Middle frontal gyrus (tissue), 1 donor: ENCODE results near the gene SS18L1.

ENCODE experiments used
- DNase-seq: peaks from one replicate; pipeline ENCODE4 v3.0.0-alpha.2; 2015; ENCODE audit warnings: low spot score; ENCODE audit errors: extremely low spot score

Gene SS18L1

DNA sequence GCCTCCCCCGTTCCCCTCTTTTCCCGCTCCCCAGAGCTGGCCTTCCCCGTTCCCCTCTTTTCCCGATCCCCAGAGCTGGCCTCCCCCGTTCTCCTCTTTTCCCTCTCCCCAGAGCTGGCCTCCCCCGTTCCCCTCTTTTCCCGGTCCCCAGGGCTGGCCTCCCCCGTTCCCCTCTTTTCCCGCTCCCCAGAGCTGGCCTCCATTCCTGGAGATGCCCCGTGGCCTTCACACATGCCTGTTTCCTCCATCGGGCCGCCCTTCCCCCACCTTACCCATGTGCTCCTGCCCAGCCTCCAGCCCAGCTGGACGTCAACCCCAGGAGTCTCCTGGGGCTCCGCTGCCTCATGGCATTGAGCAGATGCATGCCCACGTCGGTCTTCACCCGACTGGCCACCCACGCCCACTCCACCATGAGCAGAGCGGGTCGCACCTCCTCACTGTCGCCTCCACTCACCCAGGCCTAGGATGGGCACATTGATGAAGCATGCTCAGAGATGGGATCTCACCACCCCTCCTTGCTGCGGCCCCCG, 8.3 kb downstream of the SS18L1 start:
- DNase-seq: no peak

DNA sequence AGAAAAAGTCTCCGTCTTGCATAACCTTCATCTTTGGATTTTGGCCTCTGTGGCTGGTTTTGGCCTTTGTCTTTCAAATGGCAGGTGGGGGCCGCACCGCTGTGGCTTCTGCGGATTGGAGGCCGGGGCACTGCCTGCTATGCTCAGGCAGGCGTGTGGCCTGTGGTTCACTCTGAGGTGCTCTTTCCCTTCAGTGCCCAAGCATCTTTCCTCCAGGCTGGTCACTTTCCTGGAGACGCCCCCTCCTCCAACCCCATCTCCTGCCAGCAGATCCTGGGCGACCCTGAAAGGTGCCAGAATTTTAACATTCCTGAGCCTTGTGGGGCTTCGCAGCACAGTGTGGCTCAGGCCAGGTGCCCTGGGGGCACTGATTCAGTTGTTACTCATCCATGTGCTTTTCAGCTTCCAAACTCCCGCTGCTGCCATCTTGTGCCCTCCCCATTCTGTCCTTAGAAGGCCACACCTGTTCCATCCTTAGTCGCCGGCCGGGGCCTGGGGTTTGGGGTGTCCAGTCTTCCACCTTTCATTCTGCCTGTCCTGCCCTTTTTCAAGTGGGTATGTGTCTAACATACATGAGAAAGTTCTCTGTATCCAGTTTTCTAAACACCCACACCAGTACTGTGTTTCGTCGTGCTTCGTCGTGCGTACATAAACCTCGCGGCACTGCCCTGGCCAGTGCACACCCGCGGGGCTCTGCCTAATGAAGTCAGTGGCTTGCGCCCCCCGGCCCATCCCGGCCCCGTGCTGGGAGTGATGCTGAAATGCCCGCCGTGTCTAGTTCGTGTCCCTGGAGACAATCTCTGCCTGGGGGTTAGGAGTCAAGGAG, 12.1 kb downstream of the SS18L1 start:
- DNase-seq: no peak

DNA sequence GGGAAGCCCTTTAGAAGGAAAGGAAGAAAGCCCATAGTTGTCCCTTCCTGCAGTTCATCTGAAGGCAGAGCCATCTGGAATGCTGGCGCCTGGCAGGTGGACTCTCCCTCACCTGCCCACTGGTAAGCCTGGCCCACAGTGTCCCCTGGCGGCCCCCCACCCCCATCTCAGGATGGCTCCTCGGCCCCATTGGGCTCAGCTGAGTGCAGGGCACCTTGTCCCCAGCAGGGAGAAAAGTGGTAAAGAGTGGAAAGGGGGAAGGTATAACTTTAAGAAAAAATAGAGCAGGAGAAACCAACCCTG, 12.6 kb downstream of the SS18L1 start:
- DNase-seq: no peak

DNA sequence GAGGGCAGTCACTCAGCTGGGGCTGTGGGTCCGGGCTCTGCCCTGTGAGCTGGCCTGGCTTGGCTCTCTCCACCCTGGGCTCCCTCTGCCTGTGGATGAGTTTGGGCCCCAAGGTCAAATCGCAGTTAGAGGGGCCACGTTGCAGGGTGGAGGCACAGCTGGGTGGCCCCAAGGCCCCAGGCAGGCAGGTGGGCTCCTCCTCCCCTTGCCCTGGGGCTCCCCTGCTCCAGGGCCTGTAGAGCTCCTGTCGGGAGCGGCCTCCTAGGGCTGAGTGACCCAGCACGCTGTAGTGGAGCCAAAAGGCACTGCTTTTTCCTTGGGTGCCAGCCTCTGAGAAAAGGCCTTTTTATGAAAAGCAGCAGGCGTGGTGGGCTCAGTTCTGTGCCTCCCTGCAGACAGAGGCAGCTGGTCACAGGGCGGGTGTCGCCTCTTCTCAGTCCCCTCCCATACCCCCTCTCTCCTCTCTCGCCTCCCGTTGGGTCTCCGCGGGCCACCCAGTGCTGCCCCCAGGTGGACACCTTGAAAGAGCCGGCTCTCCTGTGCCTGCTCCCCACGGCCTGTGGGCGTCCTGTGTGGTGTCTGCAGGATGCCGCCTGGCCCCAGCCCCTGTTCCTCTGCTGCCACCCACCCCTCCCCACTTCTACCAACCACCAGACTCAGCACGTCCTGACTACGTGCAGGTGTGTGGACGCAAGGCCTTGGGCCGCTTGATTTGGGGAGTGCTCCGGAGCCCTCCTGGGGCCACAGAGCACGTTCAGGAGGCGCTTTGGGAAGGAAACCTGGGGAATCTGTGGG, 13.2 kb downstream of the SS18L1 start:
- DNase-seq: no peak

DNA sequence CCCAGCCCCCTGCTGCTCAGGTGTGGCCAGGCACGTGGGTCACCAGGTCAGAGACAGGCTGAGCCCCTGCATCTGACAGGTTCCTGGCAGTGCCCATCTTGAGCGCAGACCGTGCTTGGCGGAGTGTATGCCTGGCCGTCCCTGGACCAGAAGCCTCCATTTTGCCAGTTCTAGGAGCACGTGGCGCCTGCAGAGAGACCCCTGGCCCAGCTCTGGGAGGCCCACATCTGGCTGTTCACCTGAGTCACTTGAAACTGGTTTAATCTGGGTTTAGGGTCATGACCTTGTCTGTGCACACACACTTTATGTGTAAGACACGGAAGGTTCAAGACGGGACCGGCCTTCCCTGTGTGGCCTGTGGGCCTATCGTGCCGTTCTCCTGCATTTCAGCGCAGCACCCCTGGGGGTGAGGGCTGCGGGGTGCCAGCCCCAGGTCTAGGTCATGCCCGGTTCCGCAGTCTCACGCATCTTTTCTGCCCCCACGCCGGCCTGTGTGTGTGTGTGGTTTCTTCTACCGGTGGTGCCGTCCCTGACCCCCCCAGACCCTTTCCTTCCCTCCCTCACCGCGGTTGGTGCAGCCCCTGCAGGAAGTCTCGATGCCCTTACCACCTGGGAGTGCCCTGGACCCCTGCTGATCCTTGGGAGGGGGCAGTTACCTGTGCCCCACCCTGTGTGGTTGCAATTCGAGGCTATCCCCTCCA, 14.0 kb downstream of the SS18L1 start:
- no peak for DNase-seq

DNA sequence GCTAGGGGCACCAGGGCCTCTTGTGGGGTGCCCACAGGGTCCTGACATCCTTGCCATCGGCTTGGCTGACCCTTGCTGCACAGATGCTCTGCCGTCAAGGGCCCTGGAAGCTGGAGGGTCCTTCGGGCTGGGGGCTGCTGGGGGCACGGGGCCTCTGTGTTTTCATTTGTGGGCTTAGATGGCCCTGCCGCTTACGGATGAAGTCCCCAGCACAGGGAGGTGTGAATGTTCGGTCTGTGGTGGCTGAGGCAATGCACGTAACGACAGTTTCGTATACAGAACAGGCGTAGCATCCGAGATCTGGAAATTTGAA, 14.5 kb downstream of the SS18L1 start:
- DNase-seq: no peak

DNA sequence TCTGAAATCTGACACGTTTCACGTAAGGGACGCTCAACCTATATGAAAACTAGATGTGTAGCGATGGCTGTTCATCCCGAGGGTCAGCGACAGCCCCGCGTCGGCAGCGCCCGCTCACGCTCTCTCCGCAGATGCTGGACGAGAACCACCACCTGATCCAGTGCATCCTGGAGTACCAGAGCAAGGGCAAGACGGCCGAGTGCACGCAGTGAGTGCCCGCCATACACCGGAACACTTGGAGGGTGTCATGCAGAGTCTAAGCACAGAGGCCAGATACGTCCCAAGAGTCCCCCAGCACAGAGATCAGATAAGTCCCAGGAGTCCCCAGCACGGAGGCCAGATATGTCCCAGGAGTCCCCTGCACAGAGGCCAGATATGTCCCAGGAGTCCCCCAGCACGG, 15.0 kb downstream of the SS18L1 start:
- no peak for DNase-seq

DNA sequence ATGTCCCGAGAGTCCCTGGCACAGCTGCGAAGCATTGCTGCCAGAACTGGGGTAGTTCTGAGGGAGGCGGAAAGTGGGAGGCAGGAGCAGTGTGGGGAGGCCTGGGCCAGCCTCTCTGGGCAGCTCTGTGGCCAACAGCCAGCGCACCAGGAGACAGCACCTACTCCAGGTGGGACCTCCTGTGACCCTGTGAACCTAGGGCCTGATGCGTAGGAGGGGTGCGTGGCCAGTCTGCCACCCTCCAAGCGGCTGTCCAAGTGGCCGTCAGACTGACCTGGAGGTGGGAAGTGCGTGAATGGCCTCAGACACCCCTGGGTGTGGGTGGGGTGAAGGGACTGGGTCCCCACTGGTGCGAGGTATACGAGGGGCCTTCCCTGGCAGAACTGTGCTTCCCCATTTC, 15.5 kb downstream of the SS18L1 start:
- DNase-seq: no peak

DNA sequence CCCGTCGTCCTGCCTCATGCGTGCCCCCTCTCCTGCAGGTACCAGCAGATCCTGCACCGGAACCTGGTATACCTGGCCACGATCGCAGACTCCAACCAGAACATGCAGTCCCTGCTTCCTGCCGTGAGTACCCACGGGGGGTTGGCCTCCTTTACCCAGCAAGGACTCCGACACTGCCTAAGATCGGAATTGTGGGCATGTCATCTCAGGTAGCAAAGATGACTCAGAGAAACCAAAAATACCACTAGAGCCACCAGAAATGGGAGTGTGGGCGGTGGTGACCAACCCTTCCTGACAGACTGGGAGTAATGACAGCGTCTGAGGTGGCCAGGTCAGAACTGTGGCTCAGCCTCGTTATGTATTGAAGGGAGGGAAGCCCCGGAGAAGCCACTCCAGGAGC, 16.3 kb downstream of the SS18L1 start:
- DNase-seq: no peak

DNA sequence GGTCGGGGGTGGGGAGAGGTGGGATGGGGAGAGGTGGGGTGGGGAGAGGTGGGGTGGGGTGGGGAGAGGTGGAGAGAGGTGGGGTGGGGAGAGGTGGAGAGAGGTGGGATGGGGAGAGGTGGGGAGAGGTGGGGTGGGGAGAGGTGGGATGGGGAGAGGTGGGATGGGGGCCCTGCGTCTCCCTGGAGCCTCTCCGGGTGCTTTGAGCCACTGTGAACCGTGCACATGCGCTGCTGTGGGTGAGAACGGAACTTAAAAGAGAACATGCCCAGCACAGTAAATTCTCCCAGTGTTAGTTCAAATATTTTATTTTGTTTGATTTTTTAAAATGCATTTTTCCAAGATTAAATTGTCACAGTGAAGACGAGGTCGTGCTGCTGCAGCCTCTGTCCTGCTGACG, 16.7 kb downstream of the SS18L1 start:
- DNase-seq: no peak

DNA sequence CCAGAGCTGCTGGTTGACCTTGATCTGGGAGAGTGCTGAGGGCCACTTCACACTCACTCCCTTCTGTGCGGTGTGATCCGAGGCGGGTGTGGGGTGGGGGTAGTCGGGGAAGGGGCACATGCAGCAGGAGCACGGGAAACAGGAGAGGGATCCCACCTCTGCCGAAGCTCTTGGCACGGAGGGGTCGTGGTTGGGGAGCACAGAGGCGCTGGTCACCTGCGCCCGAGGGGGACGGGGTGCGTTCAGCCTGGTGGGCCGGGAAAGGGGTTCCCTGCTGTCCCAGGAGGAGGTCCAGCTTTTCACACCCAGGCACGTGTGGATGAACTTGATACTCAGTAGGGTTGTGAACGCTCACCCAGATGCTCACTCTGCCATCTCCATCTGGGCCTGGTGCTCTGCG, 17.3 kb downstream of the SS18L1 start:
- no peak for DNase-seq

DNA sequence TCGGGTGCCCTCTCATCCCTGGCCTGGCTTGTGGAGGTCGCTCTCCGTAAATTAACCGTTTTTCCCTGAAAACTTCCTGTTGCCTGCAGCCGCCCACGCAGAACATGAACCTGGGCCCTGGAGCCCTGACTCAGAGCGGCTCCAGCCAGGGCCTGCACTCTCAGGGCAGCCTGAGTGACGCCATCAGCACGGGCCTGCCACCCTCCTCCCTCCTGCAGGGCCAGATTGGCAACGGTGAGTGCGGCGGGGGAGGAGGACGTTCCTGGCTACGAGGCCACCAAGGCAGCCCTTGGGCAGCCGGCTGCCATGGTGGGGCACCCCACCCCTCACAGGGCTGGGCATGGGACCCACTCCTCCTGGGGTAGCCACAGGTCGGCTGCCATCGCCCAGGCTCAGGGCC, 17.8 kb downstream of the SS18L1 start:
- no peak for DNase-seq

DNA sequence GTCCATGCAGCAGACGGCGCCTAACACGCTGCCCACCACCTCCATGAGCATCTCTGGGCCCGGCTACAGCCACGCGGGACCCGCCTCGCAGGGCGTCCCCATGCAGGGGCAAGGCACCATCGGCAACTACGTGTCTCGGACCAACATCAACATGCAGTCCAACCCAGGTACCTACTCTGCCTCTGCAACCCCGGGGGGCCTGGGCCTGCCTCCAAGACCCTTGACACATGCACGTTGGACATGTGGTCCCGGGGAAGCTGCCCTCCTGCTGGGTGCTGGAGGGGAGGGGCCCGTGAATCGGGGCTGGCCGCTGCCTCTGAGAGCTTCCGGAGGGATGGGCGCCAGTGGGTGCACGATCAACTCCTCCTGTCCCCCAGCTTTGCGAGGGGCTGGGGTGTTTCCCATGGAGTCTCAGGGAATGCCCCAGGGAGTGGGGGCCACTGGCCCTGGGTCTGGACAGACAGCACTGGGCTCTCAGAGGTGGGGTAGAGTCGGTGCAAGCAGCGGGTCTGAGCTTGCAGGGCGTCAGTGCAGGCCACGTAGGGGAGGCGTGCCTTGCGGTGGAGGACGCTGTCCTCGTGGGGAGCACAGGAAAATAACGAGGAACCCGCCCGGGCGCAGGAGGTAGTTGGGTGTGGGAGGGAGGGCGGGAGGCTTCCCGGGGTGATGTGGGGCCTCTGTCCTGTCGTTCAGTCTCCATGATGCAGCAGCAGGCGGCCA, 19.4 kb downstream of the SS18L1 start:
- no peak for DNase-seq

DNA sequence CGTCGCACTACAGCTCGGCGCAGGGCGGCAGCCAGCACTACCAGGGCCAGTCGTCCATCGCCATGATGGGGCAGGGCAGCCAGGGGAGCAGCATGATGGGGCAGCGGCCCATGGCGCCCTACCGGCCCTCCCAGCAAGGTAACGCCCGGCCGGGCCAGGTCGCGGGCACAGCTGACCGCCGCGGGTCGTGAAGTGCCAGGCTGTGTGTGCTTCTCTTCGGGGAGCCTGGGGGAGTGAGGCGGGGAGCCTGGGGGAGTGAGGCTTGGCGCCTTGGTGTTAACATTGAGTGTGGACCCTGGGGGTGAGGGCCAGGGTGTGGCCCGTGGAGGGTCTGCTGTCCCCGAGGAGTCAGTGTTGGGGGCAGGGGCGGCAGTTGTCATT, 19.9 kb downstream of the SS18L1 start:
- DNase-seq: no peak

DNA sequence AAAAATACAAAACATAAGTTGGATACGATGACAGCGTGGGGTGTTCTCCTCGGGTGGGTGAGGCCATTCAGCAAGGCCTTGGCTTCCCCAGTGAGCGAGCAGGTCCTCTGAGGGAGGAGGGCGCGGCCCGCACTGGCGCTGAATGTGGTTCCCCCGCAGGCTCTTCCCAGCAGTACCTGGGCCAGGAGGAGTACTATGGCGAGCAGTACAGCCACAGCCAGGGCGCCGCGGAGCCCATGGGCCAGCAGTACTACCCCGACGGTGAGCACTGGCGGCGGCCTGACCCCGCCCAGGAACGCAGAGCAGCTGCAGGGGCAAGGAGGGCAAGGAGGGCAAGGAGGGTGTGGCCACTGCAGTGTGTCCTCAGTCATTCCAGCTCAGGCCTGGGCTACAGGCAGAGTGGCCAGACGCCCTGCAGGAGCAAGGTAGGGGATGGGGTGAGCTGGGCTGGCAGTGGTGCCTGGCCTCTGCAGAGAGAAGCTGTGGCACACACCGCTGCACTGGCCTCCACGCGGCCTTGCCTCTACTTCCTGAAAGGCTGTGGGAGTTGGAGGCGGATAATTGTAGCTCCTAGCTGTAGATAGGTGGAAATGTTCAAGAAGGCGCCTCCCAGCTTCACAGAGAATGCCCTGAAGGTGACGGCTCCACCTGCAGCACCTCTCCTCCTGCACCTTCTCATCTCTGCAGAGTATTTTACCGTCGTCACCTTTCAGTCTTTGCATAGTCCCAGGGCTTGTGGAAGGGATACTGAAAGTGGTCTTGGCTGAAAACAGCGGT, 20.6 kb downstream of the SS18L1 start:
- DNase-seq: no peak

DNA sequence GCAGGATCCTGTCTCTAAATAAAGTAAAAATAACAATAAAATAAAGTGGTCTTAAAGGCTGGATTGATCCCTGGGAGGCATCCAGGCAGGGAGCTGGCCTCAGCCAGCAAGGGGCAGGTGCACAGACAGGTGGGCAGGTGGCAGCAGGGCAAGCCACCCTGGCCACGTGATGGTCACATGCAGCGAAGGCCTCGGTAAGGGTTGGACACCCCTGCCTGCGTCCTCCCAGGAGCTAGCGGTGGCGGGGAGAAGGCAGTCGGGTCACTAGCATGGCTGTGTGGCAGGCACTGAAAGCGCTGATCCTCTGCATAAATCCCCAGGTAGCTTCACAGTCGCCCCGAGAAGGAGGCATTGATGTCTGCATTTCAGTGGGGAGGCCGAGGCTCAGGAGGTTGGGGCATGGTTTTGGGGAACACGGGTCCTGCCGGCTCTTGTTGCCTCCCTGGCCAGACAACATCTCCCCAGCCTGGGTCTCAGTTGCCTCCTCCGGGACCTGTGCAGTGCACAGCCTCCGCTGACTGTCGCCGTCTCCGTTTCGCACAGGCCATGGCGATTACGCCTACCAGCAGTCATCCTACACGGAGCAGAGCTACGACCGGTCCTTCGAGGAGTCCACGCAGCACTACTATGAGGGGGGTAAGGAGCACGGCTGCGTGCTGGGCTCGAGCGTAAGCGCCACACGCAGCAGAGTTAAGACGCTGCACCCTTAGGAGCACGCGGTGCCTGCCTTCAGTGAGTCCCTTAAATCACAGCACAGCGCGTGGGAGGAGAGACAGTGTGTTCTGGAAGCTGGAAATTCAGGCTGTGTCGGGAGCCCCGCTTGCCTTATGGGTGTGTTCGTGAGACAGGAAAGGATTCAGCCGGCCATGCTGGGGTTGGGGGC, 21.6 kb downstream of the SS18L1 start:
- DNase-seq: no peak

DNA sequence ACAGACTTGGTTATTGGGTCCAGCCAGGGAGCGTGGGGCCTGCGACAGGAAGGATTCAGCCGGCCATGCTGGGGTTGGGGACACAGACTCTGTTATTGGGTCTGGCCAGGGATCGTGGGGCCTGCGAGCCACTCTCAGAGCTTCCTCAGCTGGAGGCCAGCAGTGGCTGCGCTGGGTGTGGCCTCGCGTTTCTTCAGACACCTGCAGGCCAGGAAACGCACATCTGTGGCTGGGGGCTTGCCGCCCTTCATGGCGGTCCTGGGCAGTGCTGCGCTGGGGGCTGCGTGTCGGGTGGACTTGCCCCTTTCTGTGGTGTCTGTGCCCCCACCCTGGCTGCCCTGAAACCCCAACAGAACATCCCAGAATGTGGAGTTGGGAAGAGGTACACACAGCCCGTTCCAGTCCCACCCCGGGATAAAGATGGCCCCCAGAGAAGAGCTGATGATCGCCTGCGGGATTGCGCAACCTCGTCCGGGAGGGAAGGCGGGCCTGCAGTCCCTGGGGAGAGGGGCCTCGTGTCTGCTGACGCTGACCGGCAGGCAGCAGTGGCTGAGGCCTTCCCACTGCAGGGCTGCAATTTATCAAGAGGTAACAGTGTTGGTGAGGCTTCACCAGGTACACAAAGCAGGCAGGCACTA, 22.3 kb downstream of the SS18L1 start:
- no peak for DNase-seq

DNA sequence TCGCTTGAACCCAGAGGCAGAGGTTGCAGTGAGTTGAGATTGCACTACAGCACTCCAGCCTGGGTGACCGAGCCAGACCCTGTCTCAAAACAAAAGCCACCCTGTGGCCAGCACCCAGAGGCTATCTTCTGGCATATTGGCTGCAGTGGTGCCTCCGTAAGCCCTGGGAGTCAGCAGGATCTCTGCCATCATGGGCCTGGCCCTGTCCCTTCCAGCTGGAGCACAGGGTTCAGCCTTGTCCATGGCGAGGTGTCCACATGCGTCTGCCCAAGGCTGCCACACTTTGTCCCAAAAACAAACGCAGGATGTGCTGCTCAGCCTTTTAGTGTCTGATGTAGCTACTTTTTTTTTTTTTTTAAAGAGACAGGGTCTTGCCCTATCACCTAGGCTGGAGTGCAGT, 23.9 kb downstream of the SS18L1 start:
- no peak for DNase-seq

DNA sequence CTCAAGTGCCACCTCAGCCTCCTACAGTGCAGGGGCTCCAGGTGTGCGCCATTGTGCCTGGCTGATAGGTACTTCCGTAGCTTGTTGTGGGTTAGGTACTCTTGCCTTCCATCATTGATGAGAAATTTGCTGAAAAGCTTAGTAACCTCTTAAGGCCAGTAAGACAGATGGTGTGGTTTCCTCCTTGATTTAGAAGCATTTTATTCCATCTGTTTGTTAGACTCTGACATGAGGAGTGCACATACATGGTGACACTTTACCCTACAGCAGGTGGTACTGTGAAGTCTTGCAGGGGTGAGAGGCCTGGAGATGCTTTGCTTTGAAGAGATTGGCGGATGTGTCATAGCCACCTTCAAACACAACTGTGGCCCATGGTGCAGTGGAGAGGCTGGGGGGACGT, 24.5 kb downstream of the SS18L1 start:
- no peak for DNase-seq
